Muscle layer of duodenum (tissue), 2 donors: ENCODE data around the gene MICU1.
"Not testable (repeated sequence)": the region's sequence is repeated elsewhere in the genome, so short reads cannot be mapped to it uniquely, and the experiment has no call there.

Experiments
- H3K27ac ChIP-seq: one replicate; pipeline ENCODE4 v1.7.0; 2013; ENCODE audit warnings: mild to moderate bottlenecking, low read length
- H3K27me3 ChIP-seq: one replicate; pipeline ENCODE4 v1.7.0; 2013; ENCODE audit warnings: low read depth, mild to moderate bottlenecking, control low read depth, low read length
- H3K36me3 ChIP-seq, 2 donors: one replicate each; pipeline ENCODE4 v1.7.0; 2013; ENCODE audit warnings: low read length in 2 of 2, control low read depth in 1 of 2, mild to moderate bottlenecking in 1 of 2; ENCODE audit not compliant: insufficient read depth in 2 of 2, control insufficient read depth in 1 of 2
- H3K4me1 ChIP-seq, 2 donors: one replicate each; pipeline ENCODE4 v1.7.0; 2013; ENCODE audit warnings: low read length in 2 of 2, mild to moderate bottlenecking in 2 of 2, control low read depth in 1 of 2, moderate library complexity in 1 of 2; ENCODE audit not compliant: insufficient read depth in 2 of 2, control insufficient read depth in 1 of 2
- H3K4me3 ChIP-seq, 2 donors: one replicate each; pipeline ENCODE4 v1.7.0; 2013; ENCODE audit warnings: low read length in 2 of 2, low read depth in 1 of 2, mild to moderate bottlenecking in 1 of 2
- H3K9me3 ChIP-seq, 2 donors: one replicate each; pipeline ENCODE4 v1.7.0; 2013; ENCODE audit warnings: low read length in 2 of 2, control low read depth in 1 of 2, mild to moderate bottlenecking in 1 of 2; ENCODE audit not compliant: control insufficient read depth in 1 of 2
- donor health status: healthy.

The MICU1 gene

DNA sequence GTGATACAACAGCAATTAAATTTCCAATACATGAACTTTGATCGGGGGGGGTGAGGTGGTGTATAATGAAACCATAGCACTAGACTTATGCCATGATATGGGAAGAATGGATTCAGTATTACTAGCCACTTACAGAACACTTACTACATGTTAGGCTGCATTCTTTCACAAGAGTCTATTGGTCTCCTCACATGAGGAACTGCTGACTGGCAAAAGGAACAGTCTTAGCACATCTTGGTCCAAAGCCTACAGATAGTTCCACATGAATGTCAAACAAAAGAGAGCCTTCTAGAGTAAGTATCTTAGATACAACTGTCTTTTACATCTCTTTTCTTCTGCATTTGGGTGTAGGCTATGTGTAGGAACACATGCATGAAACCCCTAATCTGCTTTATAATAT, 155.2 kb downstream of the MICU1 start:
- no peak overlapping the region for H3K4me3 ChIP-seq
- H3K27ac ChIP-seq: no peak overlapping the region
- peaks cover 17 to 30% of the 10 kb centered on the region in 2 donors for H3K36me3 ChIP-seq
- no peaks in the 10 kb centered on the region for H3K27me3 ChIP-seq
- H3K9me3 ChIP-seq: no peaks in the 10 kb centered on the region
- no peaks in the 10 kb centered on the region for H3K4me1 ChIP-seq

DNA sequence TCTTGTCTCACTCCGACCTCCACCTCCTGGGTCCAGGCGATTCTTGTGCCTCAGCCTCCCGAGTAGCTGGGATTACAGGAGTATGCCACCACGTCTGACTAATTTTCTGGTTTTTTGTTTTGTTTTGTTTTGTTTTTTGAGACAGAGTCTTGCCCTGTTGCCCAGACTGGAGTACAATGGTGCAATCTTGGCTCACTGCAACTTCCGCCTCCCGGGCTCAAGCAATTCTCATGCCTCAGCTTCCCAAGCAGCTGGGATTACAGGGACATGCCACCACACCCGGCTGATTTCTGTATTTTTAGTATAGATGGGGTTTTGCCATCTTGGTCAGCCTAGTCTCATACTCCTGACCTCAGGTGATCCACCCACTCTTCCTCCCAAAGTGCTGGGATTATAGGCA, 158.8 kb downstream of the MICU1 start:
- not testable (repeated sequence) for H3K27ac ChIP-seq, H3K4me1 ChIP-seq, H3K27me3 ChIP-seq, H3K4me3 ChIP-seq, H3K9me3 ChIP-seq
- peaks cover 6 to 15% of the 10 kb centered on the region in 2 donors for H3K36me3 ChIP-seq

DNA sequence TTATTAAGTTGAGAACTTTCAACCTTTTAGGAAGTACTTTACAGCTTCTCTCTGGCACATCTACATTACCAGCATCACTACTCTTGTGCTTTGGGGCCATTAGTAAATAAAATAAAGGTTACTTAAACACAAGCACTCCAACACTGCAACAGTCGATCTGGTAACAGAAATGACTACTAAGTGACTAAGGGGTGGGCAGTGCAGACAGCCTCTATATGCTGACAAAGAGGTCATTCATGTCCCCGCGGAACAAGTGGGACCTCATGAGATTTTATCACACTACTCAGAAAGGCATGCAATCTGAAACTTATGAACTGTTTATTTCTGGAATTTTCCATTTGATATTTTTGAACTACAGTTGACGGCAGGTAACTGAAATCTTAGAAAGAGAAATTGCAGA, 159.9 kb downstream of the MICU1 start:
- Histone ChIP-seq H3K4me3 (no peak overlapping the region), H3K36me3 (peaks cover 6 to 15% of the 10 kb centered on the region in 2 donors), H3K9me3 (no peaks in the 10 kb centered on the region), H3K27me3 (no peaks in the 10 kb centered on the region), H3K4me1 (peaks cover 0 to 2% of the 10 kb centered on the region in 2 donors), H3K27ac (no peak overlapping the region)

DNA sequence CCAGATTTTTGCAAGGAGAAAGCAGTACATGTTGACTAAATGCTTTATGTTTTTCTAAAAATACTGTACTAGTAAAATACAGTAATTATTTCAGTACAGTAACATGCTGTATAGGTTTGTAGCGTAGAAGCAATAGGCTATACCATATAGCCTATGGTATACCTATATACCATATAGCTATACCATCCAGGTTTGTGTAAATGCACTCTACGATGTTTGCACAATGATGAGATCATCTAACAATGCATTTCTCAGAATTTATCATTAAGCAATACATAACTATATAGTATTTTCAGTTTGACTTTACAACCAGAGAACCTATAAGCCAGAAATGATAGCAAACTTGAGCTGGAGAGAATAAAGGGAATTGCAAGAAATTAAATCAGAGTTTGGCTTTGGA, 161.4 kb downstream of the MICU1 start:
- H3K9me3 ChIP-seq: no peaks in the 10 kb centered on the region
- peaks cover 0 to 13% of the 10 kb centered on the region in 2 donors for H3K4me1 ChIP-seq
- H3K4me3 ChIP-seq: no peak overlapping the region
- no peaks in the 10 kb centered on the region for H3K27me3 ChIP-seq
- H3K27ac ChIP-seq: no peak overlapping the region
- H3K36me3 ChIP-seq: peaks cover 0 to 6% of the 10 kb centered on the region in 2 donors

DNA sequence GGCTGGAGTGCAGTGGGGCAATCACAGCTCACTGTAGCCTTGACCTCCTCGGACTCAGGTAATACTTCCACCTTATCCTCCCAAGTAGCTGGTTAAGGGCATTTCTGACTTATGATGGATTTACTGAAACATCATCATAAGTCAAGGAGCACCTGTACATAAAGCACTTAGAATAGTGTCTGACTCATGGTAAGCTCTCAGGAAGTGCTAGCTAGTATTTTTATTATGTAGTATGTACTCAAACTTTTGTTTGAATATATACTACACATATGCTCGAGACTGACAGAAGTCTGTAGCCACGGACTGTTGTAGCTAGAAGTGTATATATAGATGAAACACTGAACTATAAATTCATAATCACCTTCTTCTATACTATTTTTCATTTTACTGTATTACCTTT, 163.6 kb downstream of the MICU1 start:
- H3K9me3 ChIP-seq: no peaks in the 10 kb centered on the region
- H3K4me1 ChIP-seq: peaks cover 0 to 13% of the 10 kb centered on the region in 2 donors
- H3K4me3 ChIP-seq: no peak overlapping the region
- peaks cover 0 to 6% of the 10 kb centered on the region in 2 donors for H3K36me3 ChIP-seq
- no peaks in the 10 kb centered on the region for H3K27me3 ChIP-seq
- no peak overlapping the region for H3K27ac ChIP-seq

DNA sequence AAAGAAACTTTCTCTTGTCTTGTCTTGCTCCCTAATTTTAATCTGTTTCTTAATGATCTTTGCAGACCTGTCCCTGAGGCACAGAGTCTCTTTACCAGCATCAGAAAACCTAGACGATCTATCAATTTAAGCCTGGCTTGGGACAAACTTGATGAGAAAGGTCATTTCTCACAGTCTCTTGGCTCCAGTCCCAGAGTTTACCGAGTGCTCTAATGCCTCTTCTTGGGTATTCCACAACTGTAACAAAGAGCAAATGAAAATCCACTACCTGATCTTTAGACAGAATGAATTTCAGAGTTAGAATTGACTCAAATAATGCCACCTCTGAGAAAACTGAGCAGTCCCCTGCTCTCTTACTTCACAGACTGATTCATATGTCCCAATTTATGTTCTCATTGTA, 164.8 kb downstream of the MICU1 start:
- Histone ChIP-seq H3K36me3 (peaks cover 0 to 6% of the 10 kb centered on the region in 2 donors), H3K27ac (no peak overlapping the region), H3K4me1 (peaks cover 0 to 13% of the 10 kb centered on the region in 2 donors), H3K27me3 (no peaks in the 10 kb centered on the region), H3K4me3 (no peak overlapping the region), H3K9me3 (no peaks in the 10 kb centered on the region)

DNA sequence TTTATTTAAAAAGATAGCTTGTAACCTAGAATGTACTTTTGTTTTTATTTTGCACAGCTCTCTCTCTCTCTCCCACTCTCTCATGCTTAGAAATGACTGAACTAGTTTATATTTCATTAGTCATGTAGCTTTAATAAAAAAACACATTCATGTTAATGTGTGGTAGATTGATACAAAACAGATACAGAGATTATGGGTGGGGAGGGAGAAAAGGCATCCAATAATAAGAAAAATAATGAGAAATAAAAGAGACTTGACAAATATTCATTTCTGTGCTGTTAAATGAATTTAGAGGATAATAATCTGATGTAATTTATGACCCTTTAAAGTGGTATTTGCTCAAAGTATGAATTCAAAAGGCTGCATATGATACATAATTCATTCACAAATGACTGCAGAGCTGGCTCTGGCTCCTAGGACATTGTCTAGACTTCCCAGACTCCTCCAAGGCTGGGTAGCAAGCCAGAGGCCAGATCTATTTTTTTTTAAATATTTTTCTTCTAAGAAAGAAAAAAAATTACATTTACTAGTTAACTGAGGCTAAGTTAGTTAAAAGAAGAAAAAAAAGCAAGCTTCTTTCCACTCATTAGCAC, 165.5 kb downstream of the MICU1 start:
- H3K27ac ChIP-seq: no peak overlapping the region
- H3K36me3 ChIP-seq: peaks cover 0 to 6% of the 10 kb centered on the region in 2 donors
- H3K9me3 ChIP-seq: no peaks in the 10 kb centered on the region
- peaks cover 0 to 13% of the 10 kb centered on the region in 2 donors for H3K4me1 ChIP-seq
- no peak overlapping the region for H3K4me3 ChIP-seq
- H3K27me3 ChIP-seq: no peaks in the 10 kb centered on the region

DNA sequence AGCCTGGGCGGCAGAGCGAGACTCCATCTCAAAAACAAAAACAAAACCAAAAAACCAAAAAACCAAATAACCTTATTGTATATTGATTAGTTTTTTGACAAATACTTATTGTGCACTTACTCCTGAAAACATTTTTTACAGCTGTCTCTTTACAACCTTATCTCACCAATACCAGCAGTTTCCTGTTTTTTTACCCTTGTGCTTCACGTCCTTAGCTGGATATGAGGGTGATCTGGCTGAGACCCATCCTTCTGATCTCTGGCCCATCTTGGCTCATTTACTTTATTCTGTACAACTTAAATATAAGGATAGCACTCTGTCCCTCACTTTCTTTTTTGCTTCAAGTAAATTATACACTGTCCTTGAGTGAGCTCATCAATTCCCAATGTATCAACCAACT, 166.6 kb downstream of the MICU1 start:
- no peak overlapping the region for H3K4me3 ChIP-seq
- H3K27me3 ChIP-seq: no peaks in the 10 kb centered on the region
- H3K36me3 ChIP-seq: peaks cover 0 to 6% of the 10 kb centered on the region in 2 donors
- H3K27ac ChIP-seq: no peak overlapping the region
- H3K9me3 ChIP-seq: no peaks in the 10 kb centered on the region
- peaks cover 0 to 13% of the 10 kb centered on the region in 2 donors for H3K4me1 ChIP-seq

DNA sequence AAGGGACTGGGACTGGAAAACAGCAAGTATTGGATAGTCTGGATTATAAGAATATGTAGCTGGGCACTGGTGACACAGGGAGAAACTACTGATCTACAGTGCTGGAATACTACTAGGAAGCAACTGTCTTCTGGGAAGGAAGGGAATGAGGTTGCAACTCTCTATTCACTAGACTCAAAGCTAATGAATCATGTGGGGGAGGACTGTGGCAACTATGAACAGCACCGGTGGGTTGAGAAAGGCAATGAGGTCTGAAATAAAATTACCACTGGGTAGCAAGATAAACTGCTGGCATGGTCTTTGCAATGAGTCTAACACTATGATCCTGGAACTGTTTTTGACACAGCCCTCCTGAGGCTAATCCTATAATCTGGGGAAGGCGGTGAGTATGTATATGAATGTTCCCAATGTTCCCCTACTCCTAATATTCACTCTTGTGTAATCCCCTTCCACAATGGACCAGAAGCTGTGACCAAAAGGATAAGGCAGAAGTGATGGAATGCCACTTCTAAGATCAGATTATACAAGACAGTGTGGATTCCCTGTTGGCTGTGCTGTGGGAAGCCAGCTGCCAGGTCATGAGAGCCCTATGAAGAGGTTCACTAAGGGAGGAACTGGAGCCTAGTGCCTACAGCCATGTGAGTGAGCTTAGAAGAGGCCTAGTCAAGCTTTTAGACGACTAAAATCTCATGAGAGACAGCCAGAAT, 169.8 kb downstream of the MICU1 start:
- Histone ChIP-seq H3K4me1 (peaks cover 0 to 12% of the 10 kb centered on the region in 2 donors), H3K27ac (no peak overlapping the region), H3K27me3 (no peaks in the 10 kb centered on the region), H3K9me3 (no peaks in the 10 kb centered on the region), H3K4me3 (no peak overlapping the region), H3K36me3 (peaks cover 0 to 3% of the 10 kb centered on the region in 2 donors)

DNA sequence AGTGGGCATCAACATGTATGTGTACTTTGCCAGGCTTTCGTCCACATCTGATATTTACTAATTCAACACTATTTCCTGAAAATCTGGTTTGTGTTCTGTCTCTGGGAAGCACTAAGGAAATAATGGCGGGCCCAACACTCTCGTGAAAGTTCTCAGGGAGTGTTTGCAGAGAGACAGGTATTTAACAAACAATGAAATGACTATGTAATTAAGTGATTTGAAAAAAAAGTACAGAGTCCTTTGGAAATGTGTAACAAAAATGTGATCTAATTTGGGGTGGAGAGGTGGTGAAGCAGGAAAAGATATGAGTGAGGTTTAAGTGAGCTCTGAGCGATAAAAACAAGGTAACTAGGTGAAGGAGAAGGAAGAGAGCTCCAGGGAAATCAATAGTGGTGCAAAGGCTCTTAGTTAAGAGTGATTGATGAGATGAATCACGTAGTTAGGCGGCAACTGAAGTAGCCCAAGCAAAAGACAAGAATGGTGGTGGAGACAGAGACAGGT, 175.9 kb downstream of the MICU1 start:
- Histone ChIP-seq H3K4me1 (no peaks in the 10 kb centered on the region), H3K27ac (peak overlapping the region; percentile 33), H3K4me3 (no peak overlapping the region)

DNA sequence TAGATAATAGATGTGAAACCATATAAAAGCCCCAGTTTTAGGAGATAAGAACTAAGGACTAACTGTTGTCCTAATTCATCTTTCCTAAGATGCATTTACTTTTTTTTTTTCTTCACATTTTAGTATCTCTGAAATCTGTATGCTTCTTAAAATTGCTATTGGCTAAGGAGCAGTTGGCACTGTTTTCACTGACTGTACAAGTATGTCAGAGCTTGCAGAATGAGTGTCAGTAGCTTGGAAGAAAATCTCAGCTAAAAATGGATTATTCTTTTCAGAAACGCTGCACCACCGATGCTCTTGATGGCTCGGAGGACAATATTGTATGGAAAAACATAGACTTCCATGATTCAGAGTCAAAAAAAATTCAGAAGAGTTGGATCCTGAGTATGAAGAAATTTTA, 180.0 kb downstream of the MICU1 start:
- peaks cover 4% of the 10 kb centered on the region in 2 donors for H3K36me3 ChIP-seq
- H3K9me3 ChIP-seq: no peaks in the 10 kb centered on the region
- no peak overlapping the region for H3K4me3 ChIP-seq
- no peaks in the 10 kb centered on the region for H3K27me3 ChIP-seq
- no peak overlapping the region for H3K27ac ChIP-seq
- H3K4me1 ChIP-seq: no peaks in the 10 kb centered on the region

More for the DNA sequence above, 175.9 kb downstream of the MICU1 start:
- Histone ChIP-seq H3K36me3 (peaks cover under 1 to 3% of the 10 kb centered on the region in 2 donors), H3K27me3 (no peaks in the 10 kb centered on the region), H3K9me3 (no peaks in the 10 kb centered on the region)
